Left lung (tissue), 10 donors: ENCODE data around the gene ZBTB22. TPM values are rescaled to one million over a fixed set of nuclear protein-coding genes. Genes with fewer than 3 reads are reported as not detected.
"Not testable (repeated sequence)": the region's sequence is repeated elsewhere in the genome, so short reads cannot be mapped to it uniquely, and the experiment has no call there.

ENCODE experiments used
- ATAC-seq: fragments of 200-7000 bp; cut with Tn5 transposase; one replicate; pipeline ENCODE4 v1.9.1; 2020; ENCODE audit warnings: moderate library complexity
- DNase-seq, 4 donors: peaks; one replicate each; pipeline ENCODE4 v3.0.0-alpha.2; 2013 to 2020
- H3K27ac ChIP-seq, 2 donors: fragments of 200-600 bp; sonication (generic) in 1 of 2; one replicate each; pipeline versions ENCODE4 v1.5.0 to v1.8.0; 2020 to 2021
- H3K27me3 ChIP-seq, 2 donors: fragments of 200-600 bp; sonication (generic) in 1 of 2; one replicate each; pipeline versions ENCODE4 v1.5.0 to v1.8.0; 2020 to 2021
- H3K36me3 ChIP-seq, 2 donors: fragments of 200-600 bp; sonication (generic) in 1 of 2; one replicate each; pipeline versions ENCODE4 v1.5.0 to v1.8.0; 2020 to 2021
- H3K4me1 ChIP-seq, 2 donors: fragments of 200-600 bp; one replicate each; pipeline ENCODE4 v1.8.0; 2021
- H3K4me3 ChIP-seq, 2 donors: fragments of 200-600 bp; sonication (generic) in 1 of 2; one replicate each; pipeline versions ENCODE4 v1.5.0 to v1.8.0; 2020 to 2021; ENCODE audit warnings: mild to moderate bottlenecking in 1 of 2
- H3K9me3 ChIP-seq, 2 donors: fragments of 200-600 bp; sonication (generic) in 1 of 2; one replicate each; pipeline versions ENCODE4 v1.5.0 to v1.8.0; 2020 to 2021
- intact Hi-C, 2 donors: fragments of 100-400 bp; cut with DNase I; formaldehyde crosslinking; loops; one replicate each; pipeline versions ENCODE4 v1.11.2 to v1.14.2; 2022
- polyA plus RNA-seq, 6 donors: library from polyadenylated mRNA; unstranded; fragments of 120-200 nt; gene quantifications; one replicate each; pipeline ENCODE4 v1.2.1, GENCODE V29; 2013; ENCODE audit not compliant: insufficient read length in 6 of 6
- total RNA-seq, 2 donors: library from RNA; stranded (reverse); fragmentation: NEBNext Ultra II Directional; extraction: Animal tissue kit (Norgen Biotek cat#: 25700); gene quantifications; one replicate each; pipeline ENCODE4 v1.2.1, GENCODE V29; 2021
- TF ChIP-seq, protein P1 (sequence below), 2 donors: fragments of 200-600 bp; sonication (generic) in 1 of 2; IDR thresholded peaks; one replicate each; pipeline versions ENCODE4 v1.5.0 to v1.8.0; 2021; ENCODE audit warnings: antibody characterized with exemption in 2 of 2
- donor health status: DM: no; HTN: yes; CAD: no.
- donor health status: DM: no; HTN: no; CAD: no.

ZBTB22 gene
- total and polyA plus RNA-seq, 8 donors = 17.3 to 29.3 (median 25.3) TPM

DNA sequence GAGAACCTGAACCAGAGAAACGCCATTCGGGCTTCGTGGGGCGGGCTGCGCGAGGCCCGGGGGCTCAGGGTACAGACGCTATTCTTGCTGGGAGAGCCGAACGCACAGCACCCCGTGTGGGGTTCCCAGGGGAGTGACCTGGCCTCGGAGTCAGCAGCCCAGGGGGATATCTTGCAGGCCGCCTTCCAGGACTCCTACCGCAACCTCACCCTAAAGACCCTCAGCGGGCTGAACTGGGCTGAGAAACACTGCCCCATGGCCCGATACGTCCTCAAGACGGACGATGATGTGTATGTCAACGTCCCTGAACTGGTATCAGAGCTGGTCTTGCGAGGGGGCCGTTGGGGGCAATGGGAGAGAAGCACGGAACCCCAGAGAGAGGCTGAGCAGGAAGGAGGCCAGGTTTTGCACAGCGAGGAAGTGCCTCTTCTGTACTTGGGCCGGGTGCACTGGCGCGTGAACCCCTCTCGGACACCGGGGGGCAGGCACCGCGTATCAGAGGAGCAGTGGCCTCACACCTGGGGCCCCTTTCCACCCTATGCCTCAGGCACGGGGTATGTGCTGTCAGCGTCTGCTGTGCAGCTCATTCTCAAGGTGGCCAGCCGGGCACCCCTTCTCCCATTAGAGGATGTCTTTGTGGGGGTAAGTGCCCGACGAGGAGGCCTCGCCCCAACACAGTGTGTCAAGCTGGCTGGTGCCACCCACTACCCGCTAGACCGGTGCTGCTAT, 39.7 kb downstream of the ZBTB22 start:
- no peak for DNase-seq
- no peak for ATAC-seq
- H3K36me3 ChIP-seq = peaks cover 0 to 86% of the 10 kb centered on the region in 2 donors
- peaks cover 32 to 71% of the 10 kb centered on the region in 2 donors for H3K4me1 ChIP-seq
- TF ChIP-seq, protein P1, sequence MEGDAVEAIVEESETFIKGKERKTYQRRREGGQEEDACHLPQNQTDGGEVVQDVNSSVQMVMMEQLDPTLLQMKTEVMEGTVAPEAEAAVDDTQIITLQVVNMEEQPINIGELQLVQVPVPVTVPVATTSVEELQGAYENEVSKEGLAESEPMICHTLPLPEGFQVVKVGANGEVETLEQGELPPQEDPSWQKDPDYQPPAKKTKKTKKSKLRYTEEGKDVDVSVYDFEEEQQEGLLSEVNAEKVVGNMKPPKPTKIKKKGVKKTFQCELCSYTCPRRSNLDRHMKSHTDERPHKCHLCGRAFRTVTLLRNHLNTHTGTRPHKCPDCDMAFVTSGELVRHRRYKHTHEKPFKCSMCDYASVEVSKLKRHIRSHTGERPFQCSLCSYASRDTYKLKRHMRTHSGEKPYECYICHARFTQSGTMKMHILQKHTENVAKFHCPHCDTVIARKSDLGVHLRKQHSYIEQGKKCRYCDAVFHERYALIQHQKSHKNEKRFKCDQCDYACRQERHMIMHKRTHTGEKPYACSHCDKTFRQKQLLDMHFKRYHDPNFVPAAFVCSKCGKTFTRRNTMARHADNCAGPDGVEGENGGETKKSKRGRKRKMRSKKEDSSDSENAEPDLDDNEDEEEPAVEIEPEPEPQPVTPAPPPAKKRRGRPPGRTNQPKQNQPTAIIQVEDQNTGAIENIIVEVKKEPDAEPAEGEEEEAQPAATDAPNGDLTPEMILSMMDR (IDR thresholded peaks at IDR 0.05) = no peak
- intact Hi-C loops = no loop called here
- H3K4me3 ChIP-seq = peak overlapping the region; percentile 72 to 76
- H3K9me3 ChIP-seq = no peaks in the 10 kb centered on the region
- peak overlapping the region; percentile 91 to 98 for H3K27ac ChIP-seq
- H3K27me3 ChIP-seq = no peaks in the 10 kb centered on the region

DNA sequence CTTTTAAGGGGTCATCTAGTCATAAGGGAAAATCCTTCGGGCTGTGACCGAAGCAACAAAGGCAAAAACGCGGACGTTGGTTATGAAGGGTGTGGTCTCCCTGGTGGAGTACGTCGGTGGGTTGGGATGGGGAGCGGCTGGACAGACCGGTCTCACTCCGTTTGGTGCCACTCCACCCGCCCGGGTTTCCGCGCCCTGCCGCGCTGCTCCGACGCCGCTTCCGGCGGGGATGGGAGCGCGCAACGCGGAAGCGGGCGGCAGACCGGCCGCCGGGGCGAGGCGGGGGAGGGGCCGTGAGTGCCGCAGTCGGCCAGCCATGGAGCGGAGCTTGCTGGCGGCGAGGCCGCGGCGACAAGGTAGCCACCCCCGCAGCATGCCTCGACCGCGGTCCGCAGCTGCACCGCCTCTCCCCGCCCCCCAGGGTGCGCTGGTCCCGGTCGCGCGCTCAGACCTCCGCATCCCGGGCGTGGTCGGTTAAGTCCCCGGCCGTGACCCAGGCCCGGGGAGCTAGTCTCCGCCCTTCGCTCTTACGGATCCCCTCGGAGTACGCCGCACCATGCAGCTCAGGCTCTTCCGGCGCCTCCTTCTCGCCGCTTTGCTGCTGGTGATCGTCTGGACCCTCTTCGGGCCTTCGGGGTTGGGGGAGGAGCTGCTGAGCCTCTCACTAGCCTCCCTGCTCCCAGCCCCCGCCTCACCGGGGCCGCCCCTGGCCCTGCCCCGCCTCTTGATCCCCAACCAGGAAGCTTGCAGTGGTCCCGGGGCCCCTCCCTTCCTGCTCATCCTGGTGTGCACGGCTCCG, 40.5 kb downstream of the ZBTB22 start, which contains the start of gene B3GALT4:
TSS of gene B3GALT4 (plus strand) at position 260 of the 799 bp plus-strand sequence. CDS start at position 557, 297 bp downstream.
- no peaks in the 10 kb centered on the region for H3K9me3 ChIP-seq
- TF ChIP-seq, protein P1 (IDR thresholded peaks at IDR 0.05) = peak; percentile 34 to 60
- no peaks in the 10 kb centered on the region for H3K27me3 ChIP-seq
- H3K4me3 ChIP-seq = peak within 1 kb of the TSS; percentile 72 to 76
- intact Hi-C loops = no loop called here
- H3K27ac ChIP-seq = peak within 1 kb of the TSS; percentile 91 to 98
- H3K36me3 ChIP-seq = peaks cover 0 to 78% of the 10 kb centered on the region in 2 donors
- H3K4me1 ChIP-seq = peaks cover 33 to 75% of the 10 kb centered on the region in 2 donors
- DNase-seq (peak; percentile 44 to 95 (median 76)), ATAC-seq (peak; percentile 83)

DNA sequence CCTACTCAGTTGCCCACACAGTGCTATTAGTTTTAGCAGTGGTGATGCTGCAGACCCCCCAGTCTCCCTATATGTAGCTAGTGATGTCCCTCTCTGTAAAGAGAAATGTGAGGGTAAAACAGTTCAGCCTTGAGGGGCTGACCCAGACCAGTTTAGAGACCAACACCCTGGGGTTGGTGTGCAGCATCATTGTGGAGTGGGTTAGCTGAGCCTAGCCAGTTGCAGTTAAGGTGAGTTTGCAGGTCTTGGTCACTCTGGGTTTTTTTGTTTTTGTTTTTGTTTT, 41.0 kb downstream of the ZBTB22 start:
- Histone ChIP-seq H3K4me3 (peak overlapping the region; percentile 72 to 76), H3K4me1 (peaks cover 33 to 75% of the 10 kb centered on the region in 2 donors), H3K27me3 (no peaks in the 10 kb centered on the region), H3K36me3 (peaks cover 0 to 73% of the 10 kb centered on the region in 2 donors), H3K9me3 (no peaks in the 10 kb centered on the region), H3K27ac (peak overlapping the region; percentile 91 to 98)
- TF ChIP-seq, protein P1 (IDR thresholded peaks at IDR 0.05) = no peak
- DNase-seq = no peak
- no peak for ATAC-seq
- intact Hi-C loops = no loop called here

DNA sequence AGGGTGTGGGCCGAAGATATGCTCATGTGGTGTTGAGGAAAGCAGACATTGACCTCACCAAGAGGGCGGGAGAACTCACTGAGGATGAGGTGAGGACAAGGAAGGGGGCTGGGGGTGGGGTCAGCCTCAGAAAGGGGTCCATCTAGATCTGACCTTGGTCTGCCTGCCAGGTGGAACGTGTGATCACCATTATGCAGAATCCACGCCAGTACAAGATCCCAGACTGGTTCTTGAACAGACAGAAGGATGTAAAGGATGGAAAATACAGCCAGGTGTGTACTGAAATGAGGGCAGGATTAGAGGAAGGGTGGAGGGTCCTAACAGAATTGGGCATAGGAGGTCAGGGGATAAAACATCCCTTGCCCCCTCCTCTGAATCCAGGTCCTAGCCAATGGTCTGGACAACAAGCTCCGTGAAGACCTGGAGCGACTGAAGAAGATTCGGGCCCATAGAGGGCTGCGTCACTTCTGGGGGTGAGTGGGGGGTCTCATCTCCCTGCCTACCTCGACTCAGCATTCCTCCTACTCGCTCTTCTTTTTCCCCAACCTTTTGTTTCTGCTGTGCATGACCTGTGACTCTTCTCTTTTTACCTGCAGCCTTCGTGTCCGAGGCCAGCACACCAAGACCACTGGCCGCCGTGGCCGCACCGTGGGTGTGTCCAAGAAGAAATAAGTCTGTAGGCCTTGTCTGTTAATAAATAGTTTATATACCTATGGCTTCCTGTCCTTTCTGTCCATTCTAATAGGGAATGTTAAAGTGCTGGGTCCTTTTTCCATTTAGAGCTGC, 41.6 kb downstream of the ZBTB22 start:
- Histone ChIP-seq H3K4me3 (peak overlapping the region in 1 of 2 donors; percentile 87), H3K4me1 (peaks cover 34 to 78% of the 10 kb centered on the region in 2 donors), H3K36me3 (peaks cover 0 to 69% of the 10 kb centered on the region in 2 donors), H3K27ac (peak overlapping the region; percentile 91 to 98)
- intact Hi-C loops, ATAC-seq, H3K27me3 ChIP-seq, H3K9me3 ChIP-seq, DNase-seq: not testable (repeated sequence)
